C4-2B (cell line): ENCODE data around the gene CACNB2.

Experiments used
- ZFX ChIP-seq: fragments of 450-650 bp; IDR thresholded peaks from 2 replicates; pipeline ENCODE4 v1.6.1; 2017
- TF ChIP-seq, protein P1 (sequence below): fragments of 450-650 bp; conservative IDR thresholded peaks from 2 replicates; pipeline ENCODE4 v1.5.1; 2017; ENCODE audit warnings: mild to moderate bottlenecking

DNA sequence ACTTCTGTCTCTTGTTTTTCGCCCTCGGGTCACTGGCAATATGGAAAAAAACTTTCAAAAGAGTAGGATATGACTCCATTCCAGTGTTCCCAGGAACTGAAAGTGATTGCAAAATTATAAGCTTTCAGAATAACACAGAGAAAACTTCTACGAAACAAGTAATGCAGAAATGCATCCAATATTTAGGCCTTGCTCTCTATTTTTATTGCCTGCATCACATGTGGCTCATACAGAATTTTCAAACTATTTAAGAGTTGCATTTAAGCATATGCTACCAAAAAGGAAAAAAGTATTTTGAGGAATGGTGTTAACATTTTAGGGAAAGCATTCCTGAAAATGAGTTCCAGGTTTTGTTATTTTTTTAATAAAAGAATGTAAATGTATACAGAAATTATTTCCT, 228.0 kb downstream of the CACNB2 start:
- TF ChIP-seq, protein P1, sequence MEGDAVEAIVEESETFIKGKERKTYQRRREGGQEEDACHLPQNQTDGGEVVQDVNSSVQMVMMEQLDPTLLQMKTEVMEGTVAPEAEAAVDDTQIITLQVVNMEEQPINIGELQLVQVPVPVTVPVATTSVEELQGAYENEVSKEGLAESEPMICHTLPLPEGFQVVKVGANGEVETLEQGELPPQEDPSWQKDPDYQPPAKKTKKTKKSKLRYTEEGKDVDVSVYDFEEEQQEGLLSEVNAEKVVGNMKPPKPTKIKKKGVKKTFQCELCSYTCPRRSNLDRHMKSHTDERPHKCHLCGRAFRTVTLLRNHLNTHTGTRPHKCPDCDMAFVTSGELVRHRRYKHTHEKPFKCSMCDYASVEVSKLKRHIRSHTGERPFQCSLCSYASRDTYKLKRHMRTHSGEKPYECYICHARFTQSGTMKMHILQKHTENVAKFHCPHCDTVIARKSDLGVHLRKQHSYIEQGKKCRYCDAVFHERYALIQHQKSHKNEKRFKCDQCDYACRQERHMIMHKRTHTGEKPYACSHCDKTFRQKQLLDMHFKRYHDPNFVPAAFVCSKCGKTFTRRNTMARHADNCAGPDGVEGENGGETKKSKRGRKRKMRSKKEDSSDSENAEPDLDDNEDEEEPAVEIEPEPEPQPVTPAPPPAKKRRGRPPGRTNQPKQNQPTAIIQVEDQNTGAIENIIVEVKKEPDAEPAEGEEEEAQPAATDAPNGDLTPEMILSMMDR: no peak
- TF ChIP-seq ZFX: no peak
